NCI-H446 (cell line): ENCODE measurements around the gene SAXO2.
"Not testable (repeated sequence)": the region's sequence is repeated elsewhere in the genome, so short reads cannot be mapped to it uniquely, and the experiment has no call there.

Source experiments
- DNase-seq, 2 experiments: peaks; one replicate each; lab custom pipeline; 2025; lab: John Stamatoyannopoulos, UW

Gene SAXO2

GRCh38 chr15:82262422-82263026 lies at the start of gene SAXO2, which contains the start of gene EFL1:
Gene SAXO2 (plus strand): TSS chr15:82262818. CDS start chr15:82262880, 62 bp downstream.
Gene EFL1 (minus strand): TSS chr15:82262734. CDS start chr15:82261778, 956 bp downstream.
- DNase-seq = peak; percentile 40 to 81

- not testable (repeated sequence) for DNase-seq
Observed at GRCh38 chr15:82216092-82216491, 46.5 kb upstream of the SAXO2 start.

- DNase-seq = not testable (repeated sequence)
Observed at GRCh38 chr15:82221535-82221934, 41.1 kb upstream of the SAXO2 start.

GRCh38 chr15:82228750-82229149 lies 33.9 kb upstream of the SAXO2 start:
- DNase-seq = no peak

- no peak for DNase-seq
Observed at GRCh38 chr15:82231233-82231632, 31.4 kb upstream of the SAXO2 start.

GRCh38 chr15:82231842-82232241 lies 30.8 kb upstream of the SAXO2 start:
- no peak for DNase-seq

GRCh38 chr15:82237944-82238534 lies 24.6 kb upstream of the SAXO2 start:
- DNase-seq = not testable (repeated sequence)

- no peak for DNase-seq
Observed at GRCh38 chr15:82239685-82240391, 22.8 kb upstream of the SAXO2 start.

- not testable (repeated sequence) for DNase-seq
Observed at GRCh38 chr15:82241836-82242499, 20.6 kb upstream of the SAXO2 start.

- DNase-seq = not testable (repeated sequence)
Observed at GRCh38 chr15:82243644-82244043, 19.0 kb upstream of the SAXO2 start.

GRCh38 chr15:82245956-82246355 lies 16.7 kb upstream of the SAXO2 start:
- DNase-seq = not testable (repeated sequence)

- DNase-seq = not testable (repeated sequence)
Observed at GRCh38 chr15:82248261-82248660, 14.4 kb upstream of the SAXO2 start.

GRCh38 chr15:82261566-82262421 lies 824 bp upstream of the SAXO2 start:
- not testable (repeated sequence) for DNase-seq

GRCh38 chr15:82263350-82263749 lies 732 bp downstream of the SAXO2 start:
- DNase-seq = no peak

- DNase-seq = not testable (repeated sequence)
Observed at GRCh38 chr15:82267137-82267536, 4.5 kb downstream of the SAXO2 start.

GRCh38 chr15:82268454-82268853 lies 5.8 kb downstream of the SAXO2 start:
- not testable (repeated sequence) for DNase-seq

GRCh38 chr15:82272154-82272553 lies 9.5 kb downstream of the SAXO2 start:
- DNase-seq = no peak

- no peak for DNase-seq
Observed at GRCh38 chr15:82275410-82275809, 12.8 kb downstream of the SAXO2 start.

GRCh38 chr15:82281276-82281675 lies 18.7 kb downstream of the SAXO2 start:
- DNase-seq = not testable (repeated sequence)

GRCh38 chr15:82282386-82282785 lies 19.8 kb downstream of the SAXO2 start:
- DNase-seq = not testable (repeated sequence)

- DNase-seq = not testable (repeated sequence)
Observed at GRCh38 chr15:82284381-82284780, 21.8 kb downstream of the SAXO2 start.
